ENCODE measurements around the gene RXRA.
A peak's percentile ranks its signal among the peaks of the same experiment; 100 is the strongest.

Gene RXRA

GRCh38 chr9:134441227-134442084, 115.2 kb downstream of the RXRA start:
- Histone ChIP-seq H3K4me1 (ENCODE audit: control insufficient read depth, insufficient read depth, low read length) (no peaks in the 10 kb centered on the region; the same call in 1 of the 2 replicates), H3K4me3 (ENCODE audit: low read depth, low read length) (no peak overlapping the region), H3K36me3 (ENCODE audit: control insufficient read depth in 2 of 2, insufficient read depth in 1 of 2, low read length in 2 of 2) (peaks cover 0 to 9% of the 10 kb centered on the region in 2 experiments; a peak in 1 of 3 replicates), H3K9me3 (ENCODE audit: control insufficient read depth, insufficient read depth, low read depth, low read length) (no peaks in the 10 kb centered on the region), H3K27ac (ENCODE audit: extremely low read depth, low read depth, low read length) (no peak overlapping the region)
- TF ChIP-seq ZNF555 (tag by site-specific recombination; conservative IDR thresholded peaks at IDR 0.05) (no peak), ZNF223 (tag by site-specific recombination; IDR thresholded peaks at IDR 0.05) (no peak), ZSCAN4 (tag by site-specific recombination; IDR thresholded peaks at IDR 0.05) (peak; percentile 93), ZIC2 (tag by site-specific recombination; IDR thresholded peaks at IDR 0.05) (peak; percentile 77), KLF1 (tag by site-specific recombination; IDR thresholded peaks at IDR 0.05) (peak; percentile 63), ZNF148 (tag by site-specific recombination; IDR thresholded peaks at IDR 0.05; ENCODE audit: borderline replicate concordance) (0 out of 2 replicates have a peak, but pooled peaks have one; percentile 27), ZNF549 (tag by site-specific recombination; IDR thresholded peaks at IDR 0.05) (no peak), ZNF18 (tag by site-specific recombination; IDR thresholded peaks at IDR 0.05) (peak; percentile 75)
- ChIA-PET CTCF (interaction anchor here (0.8 to 3.0 kb wide), 8 partner anchors 8 to 272 kb away, joined by 3 to 129 read pairs (median 10); no protein-coding TSS in a partner anchor), POLR2A (no interaction called here)

GRCh38 chr9:134442085-134442474, 115.8 kb downstream of the RXRA start:
- TF ChIP-seq GLIS2 (tag by site-specific recombination; IDR thresholded peaks at IDR 0.05) (peak; percentile 19; the same call in 1 of the 2 replicates), GLIS1 (tag by site-specific recombination; IDR thresholded peaks at IDR 0.05) (peak; percentile 59; the same call in 1 of the 2 replicates), PRDM6 (tag by site-specific recombination; IDR thresholded peaks at IDR 0.05) (no peak), ZIC2 (tag by site-specific recombination; IDR thresholded peaks at IDR 0.05) (0 out of 2 replicates have a peak, but pooled peaks have one; percentile 8)
- Histone ChIP-seq H3K9me3 (ENCODE audit: control insufficient read depth, insufficient read depth, low read depth, low read length) (no peaks in the 10 kb centered on the region), H3K4me3 (ENCODE audit: low read depth, low read length) (no peak overlapping the region), H3K27ac (ENCODE audit: extremely low read depth, low read depth, low read length) (no peak overlapping the region), H3K36me3 (ENCODE audit: control insufficient read depth in 2 of 2, insufficient read depth in 1 of 2, low read length in 2 of 2) (peaks cover 0 to 3% of the 10 kb centered on the region in 2 experiments; a peak in 1 of 3 replicates), H3K4me1 (ENCODE audit: control insufficient read depth, insufficient read depth, low read length) (no peaks in the 10 kb centered on the region; the same call in 1 of the 2 replicates)
- ChIA-PET CTCF (interaction anchor here (0.6 to 3.0 kb wide), 16 partner anchors 9 to 660 kb away, joined by 3 to 129 read pairs (median 4); no protein-coding TSS in a partner anchor), POLR2A (interaction anchor here (1.0 kb wide), 1 partner anchor 267 kb away, joined by 4 read pairs; no protein-coding TSS in a partner anchor)

Measured in HEK293 (cell line).